Measurements from ENCODE around the gene NPC1. TPM values are rescaled to one million over a fixed set of nuclear protein-coding genes. Genes with fewer than 3 reads are reported as not detected.

The NPC1 gene
- total RNA-seq, 4 donors from 2014 or later, result 16.9 to 73.7 (median 43.6) TPM

DNA sequence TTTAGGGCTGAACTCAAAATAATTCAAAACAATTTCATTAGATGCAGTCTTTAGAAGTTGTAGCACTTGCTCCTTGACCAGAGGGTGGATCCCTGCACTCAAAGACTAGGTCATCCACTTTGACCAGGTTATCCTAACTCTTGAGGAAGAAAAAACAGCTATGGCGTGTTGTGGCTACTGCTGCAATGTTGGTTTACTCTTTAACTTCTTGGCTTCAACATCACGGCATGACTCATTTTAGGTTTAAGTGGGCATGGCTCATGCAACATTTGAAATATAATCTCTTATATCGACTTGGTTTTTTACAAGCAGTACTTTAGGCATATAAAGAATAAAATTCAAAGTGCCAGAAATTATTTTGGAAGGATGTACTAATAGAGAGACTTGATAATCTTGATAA is 41.0 kb upstream of the NPC1 start:
- DNase-seq, result no peak
- Histone ChIP-seq H3K4me3 (no peak overlapping the region), H3K27ac (peak overlapping the region in 1 of 4 donors; percentile 15), H3K36me3 (peaks cover 0 to 5% (median 0%) of the 10 kb centered on the region in 3 donors), H3K4me1 (peaks cover 0 to 21% (median 0%) of the 10 kb centered on the region in 3 donors), H3K27me3 (no peaks in the 10 kb centered on the region), H3K9me3 (no peaks in the 10 kb centered on the region)
- intact Hi-C loops (cut with DNase I), result loop anchor here (10.0 kb wide), 2 partner anchors 177 to 297 kb away; no protein-coding TSS in a partner anchor
- no peak for TF ChIP-seq CTCF (IDR thresholded peaks at IDR 0.05)
- TF ChIP-seq POLR2A (IDR thresholded peaks at IDR 0.05), result no peak
- 28 to 35% methylated on average over 3 of the region's 3 CpGs for WGBS, 2 donors

DNA sequence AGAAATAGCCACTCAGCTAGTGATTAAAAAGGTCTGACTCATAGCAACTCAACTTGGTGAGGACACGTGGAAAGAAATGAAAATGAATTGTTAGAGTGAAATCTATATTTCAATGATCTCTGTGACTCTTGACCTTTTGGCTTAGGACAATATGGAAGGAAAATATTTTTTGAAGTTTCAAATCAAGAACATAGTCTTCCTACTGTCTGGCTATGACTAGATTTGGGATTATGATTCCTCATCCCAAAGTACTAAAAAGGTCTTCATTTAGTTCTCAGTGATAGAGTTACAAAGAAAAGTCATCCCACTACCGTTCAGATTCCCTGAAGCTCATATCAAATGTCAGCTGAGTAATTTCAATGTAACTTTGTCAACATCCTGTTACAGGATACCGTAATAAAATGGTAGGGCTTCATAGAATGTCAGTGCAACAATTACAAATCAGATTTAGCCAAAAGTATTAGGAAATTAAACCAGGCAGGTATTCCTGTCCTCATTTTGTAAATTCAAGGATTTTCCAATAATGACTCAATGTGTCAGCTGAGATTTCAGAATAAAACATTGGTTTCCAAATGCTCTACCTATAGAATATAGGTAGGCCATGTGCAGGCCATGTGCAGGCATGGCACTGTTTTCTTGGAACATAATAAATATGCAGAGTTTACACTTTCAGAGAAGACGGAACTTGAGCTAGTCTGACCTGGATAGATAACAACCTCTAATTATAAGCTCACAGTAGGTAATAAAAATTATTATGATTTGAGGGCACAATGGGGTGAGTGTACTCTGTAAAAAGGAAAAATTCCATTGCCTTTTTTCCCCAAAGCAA is 40.4 kb upstream of the NPC1 start:
- H3K36me3 ChIP-seq, result peaks cover 0 to 5% (median 0%) of the 10 kb centered on the region in 3 donors
- H3K27ac ChIP-seq, result peak overlapping the region in 1 of 4 donors; percentile 39
- no peaks in the 10 kb centered on the region for H3K9me3 ChIP-seq
- no peak for DNase-seq
- TF ChIP-seq CTCF (IDR thresholded peaks at IDR 0.05), result no peak
- TF ChIP-seq POLR2A (IDR thresholded peaks at IDR 0.05), result no peak
- intact Hi-C loops (cut with DNase I), result loop anchor here (10.0 kb wide), 2 partner anchors 178 to 298 kb away; no protein-coding TSS in a partner anchor
- peaks cover 0 to 15% (median 0%) of the 10 kb centered on the region in 3 donors for H3K4me1 ChIP-seq
- no peak overlapping the region for H3K4me3 ChIP-seq
- 43 to 46% methylated on average over 4 of the region's 4 CpGs for WGBS, 2 donors
- no peaks in the 10 kb centered on the region for H3K27me3 ChIP-seq

- 87 to 93% methylated on average over 3 of the region's 3 CpGs for WGBS, 2 donors
- Histone ChIP-seq H3K4me1 (peaks cover 5 to 23% (median 12%) of the 10 kb centered on the region in 3 donors), H3K27ac (no peak overlapping the region), H3K36me3 (no peaks in the 10 kb centered on the region), H3K27me3 (peaks cover 0 to 22% (median 0%) of the 10 kb centered on the region in 4 donors), H3K9me3 (no peaks in the 10 kb centered on the region), H3K4me3 (no peak overlapping the region)
- intact Hi-C loops (cut with DNase I), result loop anchor here (5.0 to 10.0 kb wide), 3 partner anchors 79 to 302 kb away; no protein-coding TSS in a partner anchor
- TF ChIP-seq CTCF (IDR thresholded peaks at IDR 0.05) (no peak), POLR2A (IDR thresholded peaks at IDR 0.05) (no peak)
- DNase-seq, result no peak
Measured at GRCh38 chr18:23623040-23623439, 36.7 kb upstream of the NPC1 start.

DNA sequence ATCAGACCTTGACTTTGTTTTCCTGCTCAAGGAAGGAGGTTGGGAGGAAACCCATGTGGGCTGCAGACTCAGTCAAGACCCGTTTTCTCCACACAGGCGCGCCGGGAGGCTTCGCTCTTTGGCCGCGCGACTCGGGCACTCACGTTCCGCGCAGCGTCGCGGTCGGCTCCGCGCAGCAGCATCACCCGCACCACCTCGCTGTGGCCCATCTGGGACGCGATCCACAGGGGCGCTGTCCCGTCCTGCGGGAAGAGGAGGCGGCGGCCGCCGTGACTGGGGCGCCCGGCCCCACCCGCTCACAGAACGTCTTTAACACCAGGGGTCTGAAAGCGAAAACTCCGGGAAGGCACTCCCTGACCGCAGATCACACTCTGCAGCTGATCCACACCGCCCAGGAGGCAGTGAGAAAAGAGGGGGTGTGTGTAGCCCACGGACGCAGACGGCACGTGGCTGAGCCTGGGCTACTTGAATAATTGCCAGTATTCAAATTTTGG is 33.1 kb upstream of the NPC1 start:
- peak overlapping the region; percentile 25 to 62 (median 44) for H3K4me3 ChIP-seq
- TF ChIP-seq POLR2A (IDR thresholded peaks at IDR 0.05), result no peak
- TF ChIP-seq CTCF (IDR thresholded peaks at IDR 0.05), result peak in 2 of 6 experiments; percentile 5 to 18
- peaks cover 5 to 13% (median 12%) of the 10 kb centered on the region in 3 donors for H3K4me1 ChIP-seq
- no peak for DNase-seq
- WGBS, 2 donors, result 9 to 12% methylated on average over 10 to 24 of the region's 41 CpGs
- H3K27ac ChIP-seq, result peak overlapping the region in 2 of 4 donors; percentile 34 to 37
- no peaks in the 10 kb centered on the region for H3K36me3 ChIP-seq
- H3K27me3 ChIP-seq, result peaks cover 0 to 22% (median 0%) of the 10 kb centered on the region in 4 donors
- no peaks in the 10 kb centered on the region for H3K9me3 ChIP-seq
- intact Hi-C loops (cut with DNase I), result no loop called here

DNA sequence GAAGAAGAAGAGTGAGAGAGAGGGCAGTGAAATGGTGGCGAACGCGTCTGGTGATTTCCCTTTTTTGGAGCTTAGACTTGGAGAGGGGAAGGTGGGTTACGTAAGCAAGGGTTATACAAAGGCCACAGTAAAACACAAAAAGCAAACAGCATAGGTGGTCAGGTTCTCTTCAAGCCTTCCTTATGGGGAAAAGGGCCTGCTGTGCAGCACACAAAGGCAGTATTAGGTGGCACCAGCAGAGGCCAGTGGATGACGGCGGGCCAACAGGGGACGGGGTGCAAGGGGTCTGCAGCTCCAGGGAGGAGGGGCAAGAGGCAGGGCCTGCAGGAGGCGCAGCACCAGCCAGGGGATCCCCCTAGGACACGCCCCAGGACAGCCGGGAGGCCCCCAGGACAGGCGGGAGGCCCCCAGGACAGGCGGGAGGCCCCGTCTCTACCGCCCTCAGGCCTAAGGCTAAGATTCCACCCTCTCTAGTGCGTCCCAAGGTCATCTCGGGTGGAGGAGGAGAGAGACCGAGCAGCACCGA is 32.6 kb upstream of the NPC1 start:
- WGBS, 2 donors, result 52 to 75% methylated on average over 9 of the region's 18 CpGs
- intact Hi-C loops (cut with DNase I), result no loop called here
- no peaks in the 10 kb centered on the region for H3K36me3 ChIP-seq
- H3K4me1 ChIP-seq, result peaks cover 5 to 13% (median 12%) of the 10 kb centered on the region in 3 donors
- H3K27ac ChIP-seq, result peak overlapping the region in 2 of 4 donors; percentile 34 to 37
- peaks cover 0 to 22% (median 0%) of the 10 kb centered on the region in 4 donors for H3K27me3 ChIP-seq
- DNase-seq, result no peak
- H3K9me3 ChIP-seq, result no peaks in the 10 kb centered on the region
- no peak for TF ChIP-seq CTCF (IDR thresholded peaks at IDR 0.05)
- TF ChIP-seq POLR2A (IDR thresholded peaks at IDR 0.05), result no peak
- H3K4me3 ChIP-seq, result peak overlapping the region; percentile 25 to 62 (median 44)

Data from esophagus squamous epithelium (tissue), 5 donors.